CD4-positive, alpha-beta T cell (primary cell): ENCODE results near the gene TMEM39B. TPM values are rescaled to one million over a fixed set of nuclear protein-coding genes. Genes with fewer than 3 reads are reported as not detected.
A peak's percentile ranks its signal among the peaks of the same experiment; 100 is the strongest.
"Not testable (repeated sequence)": the region's sequence is repeated elsewhere in the genome, so short reads cannot be mapped to it uniquely, and the experiment has no call there.

Experiments
- ATAC-seq: fragments of 200-7000 bp; cut with Tn5 transposase; one replicate; pipeline ENCODE4 v1.10.0; 2022; ENCODE audit warnings: mild to moderate bottlenecking; ENCODE audit not compliant: poor library complexity
- CTCF ChIA-PET: fragments of 350-600 bp; sonication (Branson Sonifier 250); formaldehyde crosslinking; loops from one replicate; lab custom pipeline; 2021; ENCODE audit warnings: antibody characterized with exemption, inconsistent platforms; lab: Charles Lee
- POLR2A ChIA-PET: fragments of 350-600 bp; sonication (Branson Sonifier 250); formaldehyde crosslinking; loops from one replicate; lab custom pipeline; 2021; ENCODE audit warnings: antibody characterized with exemption, inconsistent platforms; lab: Charles Lee
- DNase-seq, 14 experiments: peaks; one replicate each; pipeline ENCODE4 v3.0.0-alpha.2; 2013 to 2020; ENCODE audit warnings: mixed read lengths in 2 of 14
- H3K27ac ChIP-seq, 2 donors: one replicate each; pipeline versions ENCODE4 v1.5.1 to v1.7.0; 2013; ENCODE audit warnings: low read length in 2 of 2, low read depth in 1 of 2, mild to moderate bottlenecking in 1 of 2
- H3K27me3 ChIP-seq, 2 experiments: 1 replicate in 1 of 2; 2 replicates in 1 of 2; pipeline versions ENCODE4 v1.6.1 to v1.7.0; 2013; ENCODE audit warnings: low read length in 2 of 2, control low read depth in 1 of 2, mild to moderate bottlenecking in 1 of 2, moderate library complexity in 1 of 2; ENCODE audit not compliant: insufficient read depth in 2 of 2, control insufficient read depth in 1 of 2
- H3K36me3 ChIP-seq: one replicate; pipeline ENCODE4 v1.6.1; 2013; ENCODE audit warnings: low read length, control low read depth; ENCODE audit not compliant: insufficient read depth
- H3K4me1 ChIP-seq: one replicate; pipeline ENCODE4 v1.6.1; 2013; ENCODE audit warnings: low read length, control low read depth; ENCODE audit not compliant: insufficient read depth
- H3K4me3 ChIP-seq: one replicate; pipeline ENCODE4 v1.5.1; 2013; ENCODE audit warnings: mild to moderate bottlenecking, low read length, moderate library complexity
- H3K9me3 ChIP-seq, 2 experiments: 1 replicate in 1 of 2; 2 replicates in 1 of 2; pipeline versions ENCODE4 v1.6.1 to v1.7.0; 2013; ENCODE audit warnings: low read length in 2 of 2, mild to moderate bottlenecking in 2 of 2, control low read depth in 1 of 2, moderate library complexity in 1 of 2; ENCODE audit not compliant: control insufficient read depth in 1 of 2, insufficient read depth in 1 of 2
- H3K27ac Mint-ChIP-seq: one replicate; pipeline ENCODE4 v1.8.0; 2020; ENCODE audit warnings: mixed read lengths
- H3K27me3 Mint-ChIP-seq: one replicate; pipeline ENCODE4 v1.8.0; 2021; ENCODE audit warnings: mixed read lengths
- H3K36me3 Mint-ChIP-seq: one replicate; pipeline ENCODE4 v1.8.0; 2021; ENCODE audit warnings: low read depth, mixed read lengths
- H3K4me1 Mint-ChIP-seq: one replicate; pipeline ENCODE4 v1.8.0; 2021; ENCODE audit warnings: low read depth, mixed read lengths
- H3K4me3 Mint-ChIP-seq: one replicate; pipeline ENCODE4 v1.8.0; 2020; ENCODE audit warnings: mild to moderate bottlenecking, mixed read lengths
- H3K9me3 Mint-ChIP-seq: one replicate; pipeline ENCODE4 v1.8.0; 2020; ENCODE audit warnings: mixed read lengths
- CTCF ChIP-seq: fragments of 200-600 bp; IDR thresholded peaks from one replicate; pipeline ENCODE4 v1.8.0; 2022; ENCODE audit warnings: antibody characterized with exemption, mild to moderate bottlenecking
- intact Hi-C, 2 experiments: fragments of 100-400 bp; cut with DNase I in 1 of 2; cut with micrococcal nuclease in 1 of 2; formaldehyde crosslinking; loops; one replicate each; pipeline versions ENCODE4 v1.15.1 to v1.9.0; 2023 to 2025; cut with DNase I, micrococcal nuclease
- total RNA-seq, 174 experiments: library from RNA in 2 of 174; stranded (reverse) in 2 of 174; gene quantifications; one replicate each; pipeline ENCODE4 v1.2.3 and lab custom pipeline; 2021 to 2026

Gene TMEM39B
- total RNA-seq, 2 experiments from 2014 or later = 7.2 to 7.9 TPM

DNA sequence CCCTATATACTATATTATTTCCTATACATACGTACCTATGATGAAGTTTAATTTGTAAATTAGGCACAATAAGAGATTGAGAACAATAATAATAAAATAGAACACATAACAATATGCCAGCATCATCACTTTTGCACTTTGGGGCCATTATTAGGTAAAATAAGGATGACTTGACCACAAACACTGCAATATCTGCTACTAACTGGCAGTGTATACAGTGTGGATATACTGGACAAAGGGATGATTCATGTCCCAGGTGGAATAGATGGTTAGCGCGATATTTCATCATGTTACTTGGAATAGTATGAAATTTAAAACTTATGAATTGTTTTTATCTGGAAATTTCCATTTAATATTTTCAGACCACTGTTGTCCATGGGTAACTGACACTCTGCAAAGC is 71.3 kb downstream of the TMEM39B start:
- Mint-ChIP-seq H3K4me1 (peaks cover 58% of the 10 kb centered on the region), H3K27ac (peak overlapping the region; percentile 12), H3K27me3 (no peaks in the 10 kb centered on the region), H3K36me3 (peaks cover 52% of the 10 kb centered on the region), H3K4me3 (no peak overlapping the region), H3K9me3 (peaks cover 3% of the 10 kb centered on the region)
- intact Hi-C loops = no loop called here
- POLR2A ChIA-PET = no interaction called here
- no peak for TF ChIP-seq CTCF
- no peak overlapping the region for H3K27ac ChIP-seq
- CTCF ChIA-PET = no interaction called here
- H3K36me3 ChIP-seq = peaks cover 7% of the 10 kb centered on the region
- no peaks in the 10 kb centered on the region for H3K27me3 ChIP-seq
- H3K4me3 ChIP-seq = no peak overlapping the region
- peaks cover 18 to 22% of the 10 kb centered on the region in 2 experiments for H3K9me3 ChIP-seq
- peaks cover 5% of the 10 kb centered on the region for H3K4me1 ChIP-seq
- no peak for DNase-seq
- no peak for ATAC-seq

- H3K4me3 ChIP-seq, H3K4me1 ChIP-seq, CTCF ChIA-PET, H3K27me3 ChIP-seq, DNase-seq, ATAC-seq, H3K27ac Mint-ChIP-seq, H3K27ac ChIP-seq, H3K4me3 Mint-ChIP-seq, POLR2A ChIA-PET, H3K27me3 Mint-ChIP-seq, H3K9me3 Mint-ChIP-seq, H3K36me3 ChIP-seq, intact Hi-C loops: not testable (repeated sequence)
- peaks cover 18 to 22% of the 10 kb centered on the region in 2 experiments for H3K9me3 ChIP-seq
- H3K4me1 Mint-ChIP-seq = peaks cover 44% of the 10 kb centered on the region
- H3K36me3 Mint-ChIP-seq = peaks cover 51% of the 10 kb centered on the region
These were observed 75.1 kb downstream of the TMEM39B start for GRCh38 chr1:32147799-32148198.

- Mint-ChIP-seq H3K36me3 (peaks cover 62% of the 10 kb centered on the region), H3K27me3 (no peaks in the 10 kb centered on the region), H3K9me3 (peaks cover 3% of the 10 kb centered on the region), H3K27ac (no peak overlapping the region), H3K4me3 (no peak overlapping the region), H3K4me1 (peaks cover 36% of the 10 kb centered on the region)
- Histone ChIP-seq H3K9me3 (peaks cover 18 to 22% of the 10 kb centered on the region in 2 experiments), H3K4me3 (no peak overlapping the region), H3K27me3 (no peaks in the 10 kb centered on the region), H3K4me1 (no peaks in the 10 kb centered on the region), H3K27ac (no peak overlapping the region), H3K36me3 (peaks cover 12% of the 10 kb centered on the region)
- ATAC-seq (no peak), DNase-seq (no peak)
- ChIA-PET POLR2A (no interaction called here), CTCF (interaction anchor here (1.2 to 1.4 kb wide), 2 partner anchors 8 to 22 kb away, joined by 3 to 4 read pairs; no protein-coding TSS in a partner anchor)
- intact Hi-C loops = no loop called here
- no peak for TF ChIP-seq CTCF
These were observed 78.1 kb downstream of the TMEM39B start for GRCh38 chr1:32150847-32151246.

DNA sequence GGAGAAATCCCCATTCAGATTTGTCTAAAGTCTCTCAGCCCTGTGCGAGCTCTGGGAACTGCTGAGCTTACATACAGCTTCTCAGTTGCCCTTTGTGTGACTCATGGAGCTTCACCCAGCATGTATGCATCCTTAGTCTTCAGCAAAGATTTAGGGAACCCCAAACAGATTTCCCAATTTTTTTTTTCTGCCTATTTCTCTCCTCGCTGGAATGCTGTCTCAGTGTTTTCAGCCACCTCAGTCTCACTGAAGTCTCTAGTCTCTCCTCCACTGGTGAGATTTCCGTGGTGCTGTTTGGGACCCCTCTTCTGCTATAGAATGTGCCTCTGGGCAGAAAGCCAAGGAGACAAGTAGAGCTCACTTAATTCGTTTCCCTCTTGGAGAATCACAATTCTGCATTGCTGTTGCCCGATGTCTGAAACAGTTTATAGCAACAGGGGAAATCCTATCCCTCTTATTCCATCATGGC is 78.6 kb downstream of the TMEM39B start:
- no peak overlapping the region for H3K27ac Mint-ChIP-seq
- peaks cover 31% of the 10 kb centered on the region for H3K4me1 Mint-ChIP-seq
- Histone ChIP-seq H3K36me3 (peaks cover 17% of the 10 kb centered on the region), H3K4me1 (no peaks in the 10 kb centered on the region), H3K9me3 (peaks cover 18 to 22% of the 10 kb centered on the region in 2 experiments), H3K4me3 (no peak overlapping the region), H3K27ac (no peak overlapping the region), H3K27me3 (no peaks in the 10 kb centered on the region)
- ATAC-seq = no peak
- POLR2A ChIA-PET = no interaction called here
- no peak overlapping the region for H3K4me3 Mint-ChIP-seq
- H3K9me3 Mint-ChIP-seq = peaks cover 3% of the 10 kb centered on the region
- CTCF ChIA-PET = interaction anchor here (1.2 to 1.4 kb wide), 2 partner anchors 9 to 23 kb away, joined by 3 to 4 read pairs; no protein-coding TSS in a partner anchor
- H3K27me3 Mint-ChIP-seq = no peaks in the 10 kb centered on the region
- intact Hi-C loops = no loop called here
- no peak for DNase-seq
- H3K36me3 Mint-ChIP-seq = peaks cover 62% of the 10 kb centered on the region
- TF ChIP-seq CTCF = no peak
